IPS DF 19.7 (cell line): ENCODE data around the gene ASTL.

ENCODE experiments used
- DNase-seq: peaks from one replicate; pipeline ENCODE4 v3.0.0-alpha.2; 2013; ENCODE audit warnings: low read depth, low spot score

Gene ASTL

GRCh38 chr2:96113367-96113677 lies 25.0 kb downstream of the ASTL start:
- DNase-seq, result no peak

GRCh38 chr2:96112501-96113366 lies 25.6 kb downstream of the ASTL start:
- DNase-seq, result no peak

GRCh38 chr2:96111823-96112500 lies 26.3 kb downstream of the ASTL start:
- DNase-seq, result no peak

- DNase-seq, result no peak
Observed at GRCh38 chr2:96111257-96111640, 27.1 kb downstream of the ASTL start.

- DNase-seq, result no peak
Observed at GRCh38 chr2:96110621-96111256, 27.6 kb downstream of the ASTL start.

GRCh38 chr2:96109931-96110511 lies 28.3 kb downstream of the ASTL start:
- no peak for DNase-seq

GRCh38 chr2:96109361-96109680 lies 29.0 kb downstream of the ASTL start:
- no peak for DNase-seq

GRCh38 chr2:96108541-96109360 lies 29.6 kb downstream of the ASTL start:
- DNase-seq, result no peak

GRCh38 chr2:96108151-96108540 lies 30.2 kb downstream of the ASTL start:
- no peak for DNase-seq

- no peak for DNase-seq
Observed at GRCh38 chr2:96107708-96108065, 30.6 kb downstream of the ASTL start.

- no peak for DNase-seq
Observed at GRCh38 chr2:96106991-96107707, 31.2 kb downstream of the ASTL start.

- DNase-seq, result no peak
Observed at GRCh38 chr2:96105994-96106715, 32.1 kb downstream of the ASTL start.

- no peak for DNase-seq
Observed at GRCh38 chr2:96105152-96105915, 33.0 kb downstream of the ASTL start.

GRCh38 chr2:96104487-96104861 lies 33.8 kb downstream of the ASTL start:
- DNase-seq, result no peak

GRCh38 chr2:96103761-96104486 lies 34.4 kb downstream of the ASTL start:
- DNase-seq, result no peak

- DNase-seq, result no peak
Observed at GRCh38 chr2:96103187-96103601, 35.1 kb downstream of the ASTL start.

GRCh38 chr2:96102596-96103186 lies 35.6 kb downstream of the ASTL start:
- no peak for DNase-seq

GRCh38 chr2:96100893-96101304 lies 37.4 kb downstream of the ASTL start:
- no peak for DNase-seq
